Measurements from ENCODE around the gene TSPAN3. TPM values are rescaled to one million over a fixed set of nuclear protein-coding genes. Genes with fewer than 3 reads are reported as not detected.

Gene TSPAN3
- total and polyA plus RNA-seq, 5 experiments from 2014 or later = 36.6 to 120 (median 87.9) TPM

GRCh38 chr15:77044228-77045042 lies 26.5 kb downstream of the TSPAN3 start:
- DNase-seq = peak in 1 of 10 donors; percentile 21
- Mint-ChIP-seq H3K27me3 (no peaks in the 10 kb centered on the region), H3K4me3 (no peak overlapping the region), H3K9me3 (peaks cover 0 to 11% (median 0%) of the 10 kb centered on the region in 9 donors), H3K4me1 (peaks cover 10 to 28% (median 20%) of the 10 kb centered on the region in 4 donors), H3K36me3 (peaks cover 0 to 46% (median 9%) of the 10 kb centered on the region in 3 donors), H3K27ac (peak overlapping the region in 6 of 10 donors; percentile 15 to 90 (median 44))
- POLR2A ChIA-PET = interaction anchor here (1.0 to 1.6 kb wide), 2 partner anchors 10 to 12 kb away, joined by 3 read pairs; no protein-coding TSS in a partner anchor
- no peak for ATAC-seq

- POLR2A ChIA-PET = interaction anchor here (1.0 to 1.6 kb wide), 2 partner anchors 9 to 11 kb away, joined by 3 read pairs; no protein-coding TSS in a partner anchor
- peak overlapping the region; percentile 22 to 90 (median 66) for H3K27ac Mint-ChIP-seq
Measured at GRCh38 chr15:77042955-77043920, 27.7 kb downstream of the TSPAN3 start.

GRCh38 chr15:77042245-77042919 lies 28.5 kb downstream of the TSPAN3 start:
- Mint-ChIP-seq H3K27ac (peak overlapping the region in 9 of 10 donors; percentile 7 to 90 (median 61)), H3K27me3 (no peaks in the 10 kb centered on the region), H3K36me3 (peaks cover 0 to 33% (median 13%) of the 10 kb centered on the region in 3 donors), H3K9me3 (peaks cover 0 to 30% (median 0%) of the 10 kb centered on the region in 9 donors), H3K4me3 (no peak overlapping the region), H3K4me1 (peaks cover 12 to 35% (median 23%) of the 10 kb centered on the region in 4 donors)
- ATAC-seq (no peak), DNase-seq (peak in 1 of 10 donors; percentile 22)
- POLR2A ChIA-PET = interaction anchor here (1.6 kb wide), 1 partner anchor 8 kb away, joined by 3 read pairs; no protein-coding TSS in a partner anchor

More at GRCh38 chr15:77042955-77043920, 27.7 kb downstream of the TSPAN3 start:
- Mint-ChIP-seq H3K9me3 (peaks cover 0 to 21% (median 0%) of the 10 kb centered on the region in 9 donors), H3K4me1 (peaks cover 12 to 35% (median 20%) of the 10 kb centered on the region in 4 donors), H3K36me3 (peaks cover 0 to 38% (median 9%) of the 10 kb centered on the region in 3 donors), H3K27me3 (no peaks in the 10 kb centered on the region), H3K4me3 (no peak overlapping the region)
- ATAC-seq (no peak), DNase-seq (peak in 1 of 10 donors; percentile 35)

- H3K36me3 Mint-ChIP-seq = peaks cover 0 to 33% (median 15%) of the 10 kb centered on the region in 3 donors
- H3K27ac Mint-ChIP-seq = peak overlapping the region in 9 of 10 donors; percentile 12 to 86 (median 65)
- peaks cover 12 to 40% (median 25%) of the 10 kb centered on the region in 4 donors for H3K4me1 Mint-ChIP-seq
- no peaks in the 10 kb centered on the region for H3K27me3 Mint-ChIP-seq
- peak overlapping the region in 1 of 10 donors; percentile 41 for H3K4me3 Mint-ChIP-seq
- DNase-seq = no peak
- ATAC-seq = peak in 1 of 2 donors; percentile 49
- peaks cover 0 to 36% (median 0%) of the 10 kb centered on the region in 9 donors for H3K9me3 Mint-ChIP-seq
- POLR2A ChIA-PET = interaction anchor here (0.7 kb wide), 1 partner anchor 12 kb away, joined by 7 read pairs; no protein-coding TSS in a partner anchor
Measured at GRCh38 chr15:77040673-77041072, 30.2 kb downstream of the TSPAN3 start.

GRCh38 chr15:77039848-77040247 lies 31.1 kb downstream of the TSPAN3 start:
- H3K4me3 Mint-ChIP-seq = no peak overlapping the region
- H3K4me1 Mint-ChIP-seq = peaks cover 8 to 33% (median 20%) of the 10 kb centered on the region in 4 donors
- POLR2A ChIA-PET = no interaction called here

GRCh38 chr15:77039217-77039533 lies 31.7 kb downstream of the TSPAN3 start:
- no peak overlapping the region for H3K4me3 Mint-ChIP-seq
- peaks cover 0 to 24% (median 15%) of the 10 kb centered on the region in 3 donors for H3K36me3 Mint-ChIP-seq
- no peak for DNase-seq
- POLR2A ChIA-PET = no interaction called here
- peaks cover 7 to 33% (median 22%) of the 10 kb centered on the region in 4 donors for H3K4me1 Mint-ChIP-seq
- no peak for ATAC-seq
- peak overlapping the region in 3 of 10 donors; percentile 48 to 89 (median 63) for H3K27ac Mint-ChIP-seq
- H3K9me3 Mint-ChIP-seq = peaks cover 0 to 36% (median 0%) of the 10 kb centered on the region in 9 donors
- no peaks in the 10 kb centered on the region for H3K27me3 Mint-ChIP-seq

More at GRCh38 chr15:77039848-77040247, 31.1 kb downstream of the TSPAN3 start:
- peaks cover 0 to 25% (median 15%) of the 10 kb centered on the region in 3 donors for H3K36me3 Mint-ChIP-seq
- ATAC-seq (no peak), DNase-seq (no peak)
- H3K27me3 Mint-ChIP-seq = no peaks in the 10 kb centered on the region
- H3K9me3 Mint-ChIP-seq = peaks cover 0 to 36% (median 0%) of the 10 kb centered on the region in 9 donors
- H3K27ac Mint-ChIP-seq = peak overlapping the region in 1 of 10 donors; percentile 87

- Mint-ChIP-seq H3K4me1 (peaks cover 7 to 32% (median 22%) of the 10 kb centered on the region in 4 donors), H3K4me3 (no peak overlapping the region), H3K27me3 (no peaks in the 10 kb centered on the region), H3K27ac (peak overlapping the region in 4 of 10 donors; percentile 74 to 89 (median 83)), H3K9me3 (peaks cover 0 to 36% (median 0%) of the 10 kb centered on the region in 9 donors), H3K36me3 (peaks cover 0 to 25% (median 15%) of the 10 kb centered on the region in 3 donors)
- ATAC-seq (peak in 1 of 2 donors; percentile 61), DNase-seq (no peak)
- POLR2A ChIA-PET = no interaction called here
Measured at GRCh38 chr15:77038312-77039216, 32.3 kb downstream of the TSPAN3 start.

- Mint-ChIP-seq H3K9me3 (peaks cover 0 to 33% (median 0%) of the 10 kb centered on the region in 9 donors), H3K27me3 (no peaks in the 10 kb centered on the region), H3K4me1 (peaks cover 7 to 31% (median 17%) of the 10 kb centered on the region in 4 donors), H3K27ac (peak overlapping the region; percentile 15 to 91 (median 74)), H3K36me3 (peaks cover 0 to 24% (median 15%) of the 10 kb centered on the region in 3 donors), H3K4me3 (peak overlapping the region in 3 of 10 donors; percentile 39 to 59 (median 52))
- POLR2A ChIA-PET = no interaction called here
- ATAC-seq (peak in 1 of 2 donors; percentile 34), DNase-seq (peak in 3 of 10 donors; percentile 4 to 53 (median 15))
Measured at GRCh38 chr15:77037388-77038209, 33.3 kb downstream of the TSPAN3 start.

GRCh38 chr15:77036537-77037387 lies 34.1 kb downstream of the TSPAN3 start:
- H3K4me3 Mint-ChIP-seq = peak overlapping the region in 1 of 10 donors; percentile 43
- peak overlapping the region in 9 of 10 donors; percentile 40 to 91 (median 80) for H3K27ac Mint-ChIP-seq
- ATAC-seq (no peak), DNase-seq (peak in 1 of 10 donors; percentile 54)
- no peaks in the 10 kb centered on the region for H3K27me3 Mint-ChIP-seq
- H3K4me1 Mint-ChIP-seq = peaks cover 7 to 24% (median 14%) of the 10 kb centered on the region in 4 donors
- POLR2A ChIA-PET = no interaction called here
- peaks cover 0 to 32% (median 0%) of the 10 kb centered on the region in 9 donors for H3K9me3 Mint-ChIP-seq
- H3K36me3 Mint-ChIP-seq = peaks cover 0 to 20% (median 15%) of the 10 kb centered on the region in 3 donors

Data from naive thymus-derived CD8-positive, alpha-beta T cell (primary cell).